ENCODE data around the gene NGDN.

Gene NGDN

DNA sequence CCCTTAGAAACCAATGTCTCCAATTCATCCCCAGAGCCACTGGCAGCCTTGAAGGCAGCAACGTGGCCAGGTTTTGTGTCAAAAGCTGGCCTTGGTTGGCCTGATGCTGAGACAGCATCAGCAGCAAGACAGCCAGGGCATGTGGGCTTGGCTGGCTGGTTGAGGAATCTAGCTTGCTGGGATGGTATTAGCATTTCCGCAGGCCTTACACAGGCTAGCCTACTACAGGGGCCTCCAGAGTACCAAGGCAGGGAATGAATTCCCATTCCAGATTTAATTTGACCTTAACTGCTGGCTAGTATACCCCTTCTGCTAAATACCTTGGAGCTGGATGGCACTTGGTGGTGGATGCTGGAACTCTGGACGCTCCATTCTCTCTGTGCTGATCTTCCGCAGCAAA is 15.8 kb downstream of the NGDN start:
- TF ChIP-seq, protein P1, sequence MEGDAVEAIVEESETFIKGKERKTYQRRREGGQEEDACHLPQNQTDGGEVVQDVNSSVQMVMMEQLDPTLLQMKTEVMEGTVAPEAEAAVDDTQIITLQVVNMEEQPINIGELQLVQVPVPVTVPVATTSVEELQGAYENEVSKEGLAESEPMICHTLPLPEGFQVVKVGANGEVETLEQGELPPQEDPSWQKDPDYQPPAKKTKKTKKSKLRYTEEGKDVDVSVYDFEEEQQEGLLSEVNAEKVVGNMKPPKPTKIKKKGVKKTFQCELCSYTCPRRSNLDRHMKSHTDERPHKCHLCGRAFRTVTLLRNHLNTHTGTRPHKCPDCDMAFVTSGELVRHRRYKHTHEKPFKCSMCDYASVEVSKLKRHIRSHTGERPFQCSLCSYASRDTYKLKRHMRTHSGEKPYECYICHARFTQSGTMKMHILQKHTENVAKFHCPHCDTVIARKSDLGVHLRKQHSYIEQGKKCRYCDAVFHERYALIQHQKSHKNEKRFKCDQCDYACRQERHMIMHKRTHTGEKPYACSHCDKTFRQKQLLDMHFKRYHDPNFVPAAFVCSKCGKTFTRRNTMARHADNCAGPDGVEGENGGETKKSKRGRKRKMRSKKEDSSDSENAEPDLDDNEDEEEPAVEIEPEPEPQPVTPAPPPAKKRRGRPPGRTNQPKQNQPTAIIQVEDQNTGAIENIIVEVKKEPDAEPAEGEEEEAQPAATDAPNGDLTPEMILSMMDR (IDR thresholded peaks at IDR 0.05; ENCODE audit: low read depth, low read length) = no peak
- H3K4me3 ChIP-seq (replicated peaks in 1 of 2; ENCODE audit: low read depth in 2 of 2, low read length in 2 of 2) = no peak overlapping the region
- no peak for DNase-seq (ENCODE audit: low read depth in 2 of 2)

DNA sequence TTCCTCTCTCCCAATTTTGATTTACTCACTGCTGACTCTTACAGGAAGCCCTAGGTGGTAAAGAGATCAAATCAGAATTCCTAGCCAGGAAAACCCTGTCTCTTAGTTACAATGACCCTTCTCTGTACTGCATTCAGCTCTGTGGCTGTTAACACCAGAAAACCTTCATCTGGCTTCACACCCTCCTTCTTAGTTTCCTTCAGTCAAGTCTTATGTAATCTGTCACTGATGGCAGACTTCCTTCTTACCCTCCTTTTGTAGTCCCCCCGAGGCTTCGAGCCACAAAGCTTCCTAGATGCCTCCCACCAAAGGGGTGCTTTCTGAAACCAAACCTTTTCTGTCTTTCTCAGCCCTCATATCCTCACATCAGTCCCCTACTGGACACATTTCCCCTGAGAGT is 16.5 kb downstream of the NGDN start:
- TF ChIP-seq, protein P1 (IDR thresholded peaks at IDR 0.05; ENCODE audit: low read depth, low read length) = no peak
- H3K4me3 ChIP-seq (replicated peaks in 1 of 2; ENCODE audit: low read depth in 2 of 2, low read length in 2 of 2) = no peak overlapping the region

GRCh38 chr14:23487216-23487615 is 17.7 kb downstream of the NGDN start:
- TF ChIP-seq, protein P1 (IDR thresholded peaks at IDR 0.05; ENCODE audit: low read depth, low read length) = no peak
- H3K4me3 ChIP-seq (replicated peaks in 1 of 2; ENCODE audit: low read depth in 2 of 2, low read length in 2 of 2) = no peak overlapping the region
- DNase-seq (ENCODE audit: low read depth in 2 of 2) = no peak

More for the DNA sequence above, 16.5 kb downstream of the NGDN start:
- no peak for DNase-seq (ENCODE audit: low read depth in 2 of 2)

DNA sequence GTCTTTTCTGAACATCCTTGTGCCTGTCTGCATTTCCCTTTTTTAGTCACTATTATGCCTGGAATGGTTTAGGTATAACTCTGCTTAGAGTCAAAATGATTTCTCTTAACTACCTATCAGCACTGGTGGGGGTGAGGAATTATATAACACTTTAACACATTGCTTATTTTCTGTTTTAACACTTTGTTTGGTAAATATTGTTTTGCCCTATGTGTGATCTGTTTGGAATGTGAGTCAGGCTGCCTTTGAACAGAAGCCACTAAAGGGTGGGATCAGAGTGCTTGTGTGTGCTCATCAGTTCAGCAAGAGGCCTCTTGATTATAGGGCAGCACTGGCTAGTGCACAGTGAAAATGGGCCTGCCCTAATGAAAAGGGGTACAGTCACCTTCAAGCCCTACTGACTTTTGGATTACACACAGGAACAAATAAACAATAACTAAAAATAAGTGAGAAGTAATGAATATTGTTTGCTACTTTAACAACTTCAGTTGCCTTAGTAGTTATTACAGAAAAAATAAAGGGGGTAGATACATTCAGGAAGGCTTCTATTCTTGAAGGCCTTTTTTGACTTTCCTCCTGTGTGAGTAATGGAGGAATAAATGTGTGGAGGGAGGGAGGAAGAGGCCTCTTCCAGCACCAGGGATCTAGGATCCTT is 23.2 kb downstream of the NGDN start:
- no peak overlapping the region for H3K4me3 ChIP-seq (replicated peaks in 1 of 2; ENCODE audit: low read depth in 2 of 2, low read length in 2 of 2)
- TF ChIP-seq, protein P1 (IDR thresholded peaks at IDR 0.05; ENCODE audit: low read depth, low read length) = no peak
- peak in 1 of 2 donors; percentile 46 for DNase-seq (ENCODE audit: low read depth in 2 of 2)

DNA sequence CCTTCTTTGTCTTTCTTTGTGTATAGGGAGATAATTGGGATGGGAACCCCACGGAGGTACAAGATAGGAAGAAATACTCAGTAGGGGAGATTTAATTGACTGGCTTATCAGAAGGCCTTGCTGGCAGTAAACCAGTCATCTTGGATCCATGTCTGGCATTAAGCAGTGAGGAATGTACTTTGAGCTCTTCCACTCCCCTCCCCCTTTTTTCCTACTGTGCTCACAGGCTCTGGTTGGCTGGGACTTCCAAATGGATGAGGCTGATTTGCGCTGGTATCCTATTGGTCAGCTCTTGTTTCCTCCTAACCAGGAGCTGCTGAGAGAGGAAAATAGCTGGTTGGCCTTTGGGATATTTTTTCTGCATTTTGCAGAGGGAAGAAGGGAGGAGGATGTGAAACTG is 24.7 kb downstream of the NGDN start:
- no peak overlapping the region for H3K4me3 ChIP-seq (replicated peaks in 1 of 2; ENCODE audit: low read depth in 2 of 2, low read length in 2 of 2)
- peak in 1 of 2 donors; percentile 74 for DNase-seq (ENCODE audit: low read depth in 2 of 2)
- TF ChIP-seq, protein P1 (IDR thresholded peaks at IDR 0.05; ENCODE audit: low read depth, low read length) = no peak

- DNase-seq (ENCODE audit: low read depth in 2 of 2) = no peak
- TF ChIP-seq, protein P1 (IDR thresholded peaks at IDR 0.05; ENCODE audit: low read depth, low read length) = no peak
- no peak overlapping the region for H3K4me3 ChIP-seq (replicated peaks in 1 of 2; ENCODE audit: low read depth in 2 of 2, low read length in 2 of 2)
Observed at GRCh38 chr14:23512156-23512555, 42.7 kb downstream of the NGDN start.

All from cardiac fibroblast (primary cell).